ENCODE measurements around the gene MESD.

DNA sequence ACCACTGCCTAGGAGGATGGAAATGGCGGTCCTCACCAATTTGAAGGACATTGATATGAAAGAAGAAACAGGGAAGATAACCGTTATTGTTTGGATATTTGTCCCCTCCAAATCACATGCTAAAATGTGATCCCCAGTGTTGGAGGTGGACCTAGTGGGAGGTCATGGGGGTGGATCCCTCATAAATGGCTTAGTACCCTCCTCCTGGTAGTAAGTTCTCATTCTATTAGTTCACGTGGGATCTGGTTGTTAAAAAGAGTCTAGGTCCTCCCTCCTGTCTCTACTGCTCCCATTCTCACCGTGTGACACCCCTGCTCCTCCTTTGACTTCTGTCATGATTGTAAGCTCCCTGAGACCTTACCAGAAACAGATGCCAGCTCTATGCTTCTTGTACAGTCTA is 41.6 kb upstream of the MESD start:
- TF ChIP-seq POLR2A (IDR thresholded peaks at IDR 0.05; ENCODE audit: low read depth) (no peak), EP300 (IDR thresholded peaks at IDR 0.05) (no peak), POLR2AphosphoS5 (IDR thresholded peaks at IDR 0.05) (no peak)
- TF ChIP-seq, protein P1, sequence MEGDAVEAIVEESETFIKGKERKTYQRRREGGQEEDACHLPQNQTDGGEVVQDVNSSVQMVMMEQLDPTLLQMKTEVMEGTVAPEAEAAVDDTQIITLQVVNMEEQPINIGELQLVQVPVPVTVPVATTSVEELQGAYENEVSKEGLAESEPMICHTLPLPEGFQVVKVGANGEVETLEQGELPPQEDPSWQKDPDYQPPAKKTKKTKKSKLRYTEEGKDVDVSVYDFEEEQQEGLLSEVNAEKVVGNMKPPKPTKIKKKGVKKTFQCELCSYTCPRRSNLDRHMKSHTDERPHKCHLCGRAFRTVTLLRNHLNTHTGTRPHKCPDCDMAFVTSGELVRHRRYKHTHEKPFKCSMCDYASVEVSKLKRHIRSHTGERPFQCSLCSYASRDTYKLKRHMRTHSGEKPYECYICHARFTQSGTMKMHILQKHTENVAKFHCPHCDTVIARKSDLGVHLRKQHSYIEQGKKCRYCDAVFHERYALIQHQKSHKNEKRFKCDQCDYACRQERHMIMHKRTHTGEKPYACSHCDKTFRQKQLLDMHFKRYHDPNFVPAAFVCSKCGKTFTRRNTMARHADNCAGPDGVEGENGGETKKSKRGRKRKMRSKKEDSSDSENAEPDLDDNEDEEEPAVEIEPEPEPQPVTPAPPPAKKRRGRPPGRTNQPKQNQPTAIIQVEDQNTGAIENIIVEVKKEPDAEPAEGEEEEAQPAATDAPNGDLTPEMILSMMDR (IDR thresholded peaks at IDR 0.05): no peak

Data from esophagus muscularis mucosa (tissue), 4 donors.